Right atrium auricular region (tissue), 2 donors: ENCODE data around the gene HNRNPC. TPM values are rescaled to one million over a fixed set of nuclear protein-coding genes. Genes with fewer than 3 reads are reported as not detected.

Experiments
- DNase-seq: peaks from one replicate; pipeline ENCODE4 v3.0.0-alpha.2; 2019; ENCODE audit warnings: low spot score
- H3K27ac ChIP-seq, 2 donors: fragments of 200-600 bp; sonication (generic); 1 replicate in 1 of 2; 2 replicates in 1 of 2; pipeline ENCODE4 v1.5.1; 2016 to 2019
- H3K27me3 ChIP-seq, 2 donors: fragments of 200-600 bp; sonication (generic); one replicate each; pipeline versions ENCODE4 v1.5.1 to v1.6.0; 2017 to 2019
- H3K36me3 ChIP-seq: fragments of 200-600 bp; sonication (generic); one replicate; pipeline ENCODE4 v1.5.1; 2016
- H3K4me1 ChIP-seq, 2 donors: fragments of 200-600 bp; sonication (generic); one replicate each; pipeline versions ENCODE4 v1.5.1 to v1.6.0; 2017 to 2019
- H3K4me3 ChIP-seq, 2 donors: fragments of 200-600 bp; sonication (generic); 1 replicate in 1 of 2; 2 replicates in 1 of 2; pipeline ENCODE4 v1.5.1; 2017 to 2019; ENCODE audit warnings: mild to moderate bottlenecking in 1 of 2, moderate library complexity in 1 of 2
- H3K9me3 ChIP-seq, 2 donors: fragments of 200-600 bp; sonication (generic); one replicate each; pipeline ENCODE4 v1.5.1; 2019
- CTCF ChIP-seq, 2 donors: fragments of 200-600 bp; sonication (generic); IDR thresholded peaks; one replicate each; pipeline ENCODE4 v1.5.1; 2019; ENCODE audit warnings: antibody characterized with exemption in 2 of 2
- total RNA-seq, 2 donors: library from RNA; depleted of rRNA; stranded (reverse); fragments of >200 nt; gene quantifications; one replicate each; pipeline ENCODE4 v1.1.0, GENCODE V29; 2016

HNRNPC gene
- total RNA-seq, 2 donors from 2014 or later: 254 to 277 TPM

GRCh38 chr14:21199611-21200560 lies 69.4 kb downstream of the HNRNPC start:
- Histone ChIP-seq H3K4me1 (no peaks in the 10 kb centered on the region), H3K36me3 (peaks cover 5% of the 10 kb centered on the region), H3K27me3 (no peaks in the 10 kb centered on the region), H3K27ac (no peak overlapping the region), H3K4me3 (no peak overlapping the region), H3K9me3 (peaks cover 0 to 8% of the 10 kb centered on the region in 2 donors)
- DNase-seq: no peak
- no peak for TF ChIP-seq CTCF (IDR thresholded peaks at IDR 0.05)

- TF ChIP-seq CTCF (IDR thresholded peaks at IDR 0.05): no peak
- Histone ChIP-seq H3K9me3 (peaks cover 0 to 8% of the 10 kb centered on the region in 2 donors), H3K27me3 (no peaks in the 10 kb centered on the region), H3K4me1 (no peaks in the 10 kb centered on the region), H3K27ac (no peak overlapping the region), H3K36me3 (peaks cover 2% of the 10 kb centered on the region), H3K4me3 (no peak overlapping the region)
- DNase-seq: no peak
Measured at GRCh38 chr14:21197418-21198205, 71.6 kb downstream of the HNRNPC start.

- no peak for TF ChIP-seq CTCF (IDR thresholded peaks at IDR 0.05)
- Histone ChIP-seq H3K27ac (no peak overlapping the region), H3K27me3 (no peaks in the 10 kb centered on the region)
Measured at GRCh38 chr14:21194597-21194996, 74.6 kb downstream of the HNRNPC start.

GRCh38 chr14:21192875-21193535 lies 76.2 kb downstream of the HNRNPC start:
- peaks cover 0 to 5% of the 10 kb centered on the region in 2 donors for H3K4me1 ChIP-seq
- DNase-seq: no peak
- no peak for TF ChIP-seq CTCF (IDR thresholded peaks at IDR 0.05)
- H3K27me3 ChIP-seq: no peaks in the 10 kb centered on the region
- no peaks in the 10 kb centered on the region for H3K36me3 ChIP-seq
- no peak overlapping the region for H3K4me3 ChIP-seq
- peaks cover 0 to 8% of the 10 kb centered on the region in 2 donors for H3K9me3 ChIP-seq
- H3K27ac ChIP-seq: no peak overlapping the region

More at GRCh38 chr14:21194597-21194996, 74.6 kb downstream of the HNRNPC start:
- no peak overlapping the region for H3K4me3 ChIP-seq
- H3K36me3 ChIP-seq: no peaks in the 10 kb centered on the region
- peaks cover 0 to 8% of the 10 kb centered on the region in 2 donors for H3K9me3 ChIP-seq
- H3K4me1 ChIP-seq: peaks cover 0 to 5% of the 10 kb centered on the region in 2 donors
- no peak for DNase-seq

GRCh38 chr14:21192447-21192822 lies 76.8 kb downstream of the HNRNPC start:
- no peak for TF ChIP-seq CTCF (IDR thresholded peaks at IDR 0.05)
- no peak for DNase-seq
- Histone ChIP-seq H3K27me3 (no peaks in the 10 kb centered on the region), H3K27ac (no peak overlapping the region), H3K4me1 (peaks cover 0 to 5% of the 10 kb centered on the region in 2 donors), H3K9me3 (peaks cover 0 to 7% of the 10 kb centered on the region in 2 donors), H3K4me3 (peak overlapping the region in 1 of 2 donors; percentile 40), H3K36me3 (no peaks in the 10 kb centered on the region)
